Left colon (tissue), 2 donors: ENCODE measurements around the gene ATG7. TPM values are rescaled to one million over a fixed set of nuclear protein-coding genes. Genes with fewer than 3 reads are reported as not detected.
"Not testable (repeated sequence)": the region's sequence is repeated elsewhere in the genome, so short reads cannot be mapped to it uniquely, and the experiment has no call there.

Experiments
- ATAC-seq: fragments of 200-7000 bp; cut with Tn5 transposase; one replicate; pipeline ENCODE4 v1.9.1; 2020; ENCODE audit warnings: mild to moderate bottlenecking, moderate library complexity
- DNase-seq, 2 donors: peaks; one replicate each; pipeline ENCODE4 v3.0.0-alpha.2; 2020
- intact Hi-C, 2 donors: fragments of 100-400 bp; cut with DNase I in 1 of 2; cut with micrococcal nuclease in 1 of 2; formaldehyde crosslinking; loops; one replicate each; pipeline versions ENCODE4 v1.11.2 to v1.14.0; 2022; cut with DNase I, micrococcal nuclease
- total RNA-seq, 2 donors: library from RNA; stranded (reverse); fragmentation: NEBNext Ultra II Directional; extraction: Animal tissue kit (Norgen Biotek cat#: 25700); gene quantifications; one replicate each; pipeline ENCODE4 v1.2.1, GENCODE V29; 2021
- donor health status: DM: no; HTN: no; CAD: no.
- donor health status: DM: yes; HTN: yes; CAD: no.

The ATG7 gene
- total RNA-seq, 2 donors from 2014 or later = 34.6 to 41.0 TPM

GRCh38 chr3:11563159-11563864 is 291.1 kb downstream of the ATG7 start:
- ATAC-seq (no peak), DNase-seq (no peak)
- intact Hi-C loops = loop anchor here in 1 of 2 donors (10.0 kb wide), 1 partner anchor 71 kb away; no protein-coding TSS in a partner anchor

DNA sequence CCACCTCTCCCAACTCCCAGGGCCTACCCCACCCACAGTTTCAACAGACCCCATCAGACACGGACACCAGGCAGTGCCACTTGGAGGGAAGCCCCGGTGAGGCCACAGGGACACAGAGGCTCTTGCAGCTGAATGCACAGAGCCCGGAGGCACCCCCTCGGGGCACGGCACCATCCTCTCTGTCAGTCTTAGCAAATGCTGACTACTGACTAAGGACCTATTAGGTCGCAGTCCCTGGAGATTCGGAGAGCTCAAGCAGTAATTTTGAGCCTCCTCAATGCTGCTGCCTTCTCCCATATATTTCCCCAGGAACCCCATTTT is 291.6 kb downstream of the ATG7 start:
- intact Hi-C loops = loop anchor here in 1 of 2 donors (10.0 kb wide), 1 partner anchor 71 kb away; no protein-coding TSS in a partner anchor
- DNase-seq (no peak), ATAC-seq (no peak)

GRCh38 chr3:11564577-11565001 is 292.4 kb downstream of the ATG7 start:
- no peak for ATAC-seq
- no peak for DNase-seq
- intact Hi-C loops = loop anchor here in 1 of 2 donors (10.0 kb wide), 1 partner anchor 70 kb away; no protein-coding TSS in a partner anchor

- intact Hi-C loops = loop anchor here in 1 of 2 donors (10.0 kb wide), 1 partner anchor 70 kb away; no protein-coding TSS in a partner anchor
- ATAC-seq = no peak
- no peak for DNase-seq
These were observed 292.9 kb downstream of the ATG7 start for GRCh38 chr3:11565072-11565471.

GRCh38 chr3:11565492-11565891 is 293.3 kb downstream of the ATG7 start:
- DNase-seq (no peak), ATAC-seq (no peak)
- intact Hi-C loops = loop anchor here in 1 of 2 donors (10.0 kb wide), 1 partner anchor 69 kb away; no protein-coding TSS in a partner anchor

- intact Hi-C loops = loop anchor here in 1 of 2 donors (10.0 kb wide), 1 partner anchor 69 kb away; no protein-coding TSS in a partner anchor
- no peak for DNase-seq
- no peak for ATAC-seq
These were observed 293.7 kb downstream of the ATG7 start for GRCh38 chr3:11565932-11566331.

DNA sequence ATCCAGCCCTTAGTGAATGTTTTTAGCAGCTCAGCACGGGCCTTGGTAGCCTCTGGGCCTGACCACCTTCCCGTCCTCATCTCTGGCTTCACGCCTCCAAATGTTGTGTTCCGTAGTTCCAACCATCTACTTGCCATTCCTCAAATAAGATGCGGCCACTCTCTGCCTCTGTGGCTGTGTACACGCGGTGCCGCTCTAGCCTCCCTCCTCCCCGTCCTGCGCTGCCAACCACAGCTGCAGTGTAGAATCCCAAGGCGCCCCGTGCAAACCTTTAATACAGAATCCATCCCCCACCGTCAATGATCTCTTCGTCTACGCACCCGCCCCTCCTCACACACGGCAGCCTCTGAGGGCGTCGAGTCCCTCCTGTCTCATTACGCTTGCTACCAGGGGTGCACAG is 294.3 kb downstream of the ATG7 start:
- no peak for DNase-seq
- intact Hi-C loops = loop anchor here in 1 of 2 donors (10.0 kb wide), 1 partner anchor 68 kb away; no protein-coding TSS in a partner anchor
- ATAC-seq = no peak

DNA sequence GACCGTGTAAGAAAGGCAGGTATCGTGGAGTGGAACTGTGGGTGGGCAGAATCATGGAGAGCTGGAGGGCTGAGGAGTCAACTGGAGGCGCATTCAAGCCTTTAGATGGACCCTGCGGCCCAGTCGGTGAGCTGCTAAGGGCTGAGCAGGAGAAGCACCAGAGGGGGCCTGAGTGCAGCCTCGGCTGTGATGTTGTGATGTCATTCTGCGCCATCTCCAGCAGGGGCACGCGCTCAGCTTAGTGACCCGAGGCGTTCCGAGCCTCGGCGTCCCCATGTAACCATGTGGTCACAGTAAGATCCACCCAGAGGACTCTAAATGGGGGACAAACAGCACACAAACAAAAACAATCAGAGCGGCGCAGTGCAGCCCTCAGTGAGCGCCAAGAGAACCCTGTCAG is 294.7 kb downstream of the ATG7 start:
- intact Hi-C loops = loop anchor here in 1 of 2 donors (10.0 kb wide), 1 partner anchor 68 kb away; no protein-coding TSS in a partner anchor
- no peak for DNase-seq
- no peak for ATAC-seq

GRCh38 chr3:11567516-11568467 is 295.6 kb downstream of the ATG7 start:
- intact Hi-C loops = loop anchor here in 1 of 2 donors (10.0 kb wide), 1 partner anchor 67 kb away; no protein-coding TSS in a partner anchor
- ATAC-seq (peak; percentile 12), DNase-seq (no peak)

DNA sequence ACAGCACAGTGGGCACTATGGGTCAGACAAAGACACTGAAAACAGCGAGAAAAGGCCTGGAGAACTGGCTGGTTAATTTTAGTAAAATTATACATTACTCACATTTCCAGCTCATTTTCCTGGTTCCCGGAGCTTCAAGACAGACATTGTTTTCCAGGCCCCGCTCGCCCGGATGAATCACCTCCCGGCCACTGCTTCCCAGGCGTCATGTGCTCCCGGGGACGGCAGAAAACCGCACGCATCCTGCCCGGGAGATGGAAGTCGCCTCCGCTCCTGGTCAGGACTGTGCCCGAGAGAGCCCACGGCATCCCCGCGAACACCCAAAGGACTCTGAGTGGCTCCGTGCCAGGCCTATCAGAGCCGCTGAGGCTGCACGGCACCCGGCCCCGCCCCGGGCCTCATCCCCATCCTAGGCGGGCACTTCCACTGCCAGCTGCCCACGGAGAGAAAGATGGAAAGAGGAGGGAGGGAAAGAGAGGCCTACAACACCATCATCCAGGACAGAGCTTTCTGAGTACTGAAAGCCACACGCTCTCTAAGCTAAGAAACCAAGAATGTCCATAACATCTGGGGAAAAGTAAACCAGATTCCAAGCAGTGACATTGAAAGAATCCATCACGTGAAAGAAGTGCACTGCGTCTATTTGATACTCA is 296.4 kb downstream of the ATG7 start:
- DNase-seq (peak in 1 of 2 donors; percentile 35), ATAC-seq (peak; percentile 19)
- intact Hi-C loops = loop anchor here in 1 of 2 donors (10.0 kb wide), 1 partner anchor 66 kb away; no protein-coding TSS in a partner anchor

- no peak for DNase-seq
- no peak for ATAC-seq
- intact Hi-C loops = loop anchor here in 1 of 2 donors (10.0 kb wide), 1 partner anchor 66 kb away; no protein-coding TSS in a partner anchor
These were observed 297.1 kb downstream of the ATG7 start for GRCh38 chr3:11569156-11569741.

DNA sequence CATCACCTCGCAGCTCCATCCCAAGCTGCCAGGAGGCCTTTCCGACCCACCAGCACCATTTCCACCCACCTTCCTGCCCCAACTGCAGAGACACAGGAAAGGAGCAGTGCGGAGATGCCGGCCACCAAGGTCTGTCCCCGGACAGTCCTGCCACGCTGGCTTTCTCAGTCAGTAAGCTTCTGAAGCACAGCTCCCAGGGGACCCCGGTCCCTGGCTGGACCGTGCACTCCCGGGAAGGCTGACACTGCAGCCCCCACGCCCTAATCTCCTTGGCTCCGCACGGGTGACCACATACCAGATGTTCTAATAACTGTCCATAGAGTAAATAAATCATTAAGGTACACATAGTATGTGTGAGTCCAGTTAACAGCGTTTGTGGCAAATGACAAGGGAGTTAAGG is 298.1 kb downstream of the ATG7 start:
- intact Hi-C loops = no loop called here
- ATAC-seq (no peak), DNase-seq (no peak)

- intact Hi-C loops = no loop called here
- peak; percentile 22 for ATAC-seq
- DNase-seq = no peak
These were observed 298.7 kb downstream of the ATG7 start for GRCh38 chr3:11570789-11571495.

DNA sequence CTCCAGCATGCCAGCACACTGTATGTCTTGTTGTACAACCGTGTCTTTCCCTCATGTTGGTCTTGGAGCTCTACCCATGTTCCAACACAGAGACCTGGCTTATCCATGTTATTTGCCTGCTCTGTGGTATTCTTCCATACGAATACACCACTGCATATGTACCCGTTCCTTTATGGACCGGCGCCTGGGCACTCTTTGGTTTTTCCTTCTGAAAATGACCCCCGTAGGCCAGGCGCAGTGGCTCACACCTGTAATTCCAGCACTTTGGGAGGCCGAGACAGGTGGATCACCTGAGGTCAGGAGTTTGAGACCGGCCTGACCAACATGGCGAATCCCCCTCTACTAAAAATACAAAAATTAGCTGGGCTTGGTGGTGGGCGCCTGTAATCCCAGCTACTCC is 300.5 kb downstream of the ATG7 start:
- intact Hi-C loops, ATAC-seq, DNase-seq: not testable (repeated sequence)

- intact Hi-C loops = no loop called here
- no peak for ATAC-seq
- no peak for DNase-seq
These were observed 302.9 kb downstream of the ATG7 start for GRCh38 chr3:11574981-11575669.

- DNase-seq (no peak), ATAC-seq (no peak)
- intact Hi-C loops = no loop called here
These were observed 303.5 kb downstream of the ATG7 start for GRCh38 chr3:11575677-11576076.

DNA sequence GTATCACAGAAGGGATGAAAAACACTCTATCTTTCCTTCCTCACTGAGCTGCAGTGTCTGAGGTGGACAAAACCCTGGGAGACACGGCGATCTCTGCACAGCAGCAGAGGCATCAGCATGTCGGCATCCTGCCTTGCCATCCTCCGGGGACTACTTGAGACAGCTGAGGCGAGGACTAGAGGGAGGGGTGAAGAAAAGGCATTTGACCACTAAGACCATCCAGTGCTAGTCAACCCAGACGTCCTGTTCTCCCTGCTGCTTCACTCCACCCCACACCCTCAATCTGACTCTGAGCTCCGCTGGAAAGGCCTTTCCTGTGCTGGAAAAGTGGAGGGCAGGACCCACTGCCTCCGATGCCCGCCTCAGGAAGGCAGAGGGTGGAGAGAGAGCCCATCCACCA is 304.3 kb downstream of the ATG7 start:
- DNase-seq = no peak
- intact Hi-C loops = no loop called here
- ATAC-seq = no peak
